Upper lobe of left lung (tissue), 4 donors: ENCODE results near the gene LARGE1.

Experiments used
- CTCF ChIP-seq, 6 experiments: fragments of 450-650 bp in 4 of 6; fragments of 200-600 bp in 2 of 6; sonication (generic) in 2 of 6; IDR thresholded peaks; one replicate each; pipeline ENCODE4 v1.5.1; 2016 to 2019; ENCODE audit warnings: antibody characterized with exemption in 6 of 6
- EP300 ChIP-seq, 4 donors: sonication (generic); formaldehyde crosslinking; IDR thresholded peaks; one replicate each; pipeline ENCODE4 v1.5.1; 2017; ENCODE audit warnings: antibody characterized with exemption in 4 of 4, control low read depth in 2 of 4
- POLR2A ChIP-seq, 4 donors: fragments of 450-650 bp; IDR thresholded peaks; one replicate each; pipeline ENCODE4 v1.5.1; 2016 to 2017; ENCODE audit warnings: antibody characterized with exemption in 4 of 4, mild to moderate bottlenecking in 2 of 4
- POLR2AphosphoS5 ChIP-seq, 2 donors: sonication (generic); formaldehyde crosslinking; IDR thresholded peaks; one replicate each; pipeline ENCODE4 v1.5.1; 2017; ENCODE audit warnings: antibody characterized with exemption in 2 of 2

GRCh38 chr22:33787645-33788456 is 132.4 kb downstream of the LARGE1 start:
- no peak for TF ChIP-seq CTCF (IDR thresholded peaks at IDR 0.05)
- TF ChIP-seq POLR2AphosphoS5 (IDR thresholded peaks at IDR 0.05) = no peak
- TF ChIP-seq POLR2A (IDR thresholded peaks at IDR 0.05) = no peak
- TF ChIP-seq EP300 (IDR thresholded peaks at IDR 0.05) = no peak
